Measurements from ENCODE around the gene SZT2. TPM values are rescaled to one million over a fixed set of nuclear protein-coding genes. Genes with fewer than 3 reads are reported as not detected.
"Not testable (repeated sequence)": the region's sequence is repeated elsewhere in the genome, so short reads cannot be mapped to it uniquely, and the experiment has no call there.

Gene SZT2
- total RNA-seq, 1 donor from 2014 or later = 13.8 TPM

DNA sequence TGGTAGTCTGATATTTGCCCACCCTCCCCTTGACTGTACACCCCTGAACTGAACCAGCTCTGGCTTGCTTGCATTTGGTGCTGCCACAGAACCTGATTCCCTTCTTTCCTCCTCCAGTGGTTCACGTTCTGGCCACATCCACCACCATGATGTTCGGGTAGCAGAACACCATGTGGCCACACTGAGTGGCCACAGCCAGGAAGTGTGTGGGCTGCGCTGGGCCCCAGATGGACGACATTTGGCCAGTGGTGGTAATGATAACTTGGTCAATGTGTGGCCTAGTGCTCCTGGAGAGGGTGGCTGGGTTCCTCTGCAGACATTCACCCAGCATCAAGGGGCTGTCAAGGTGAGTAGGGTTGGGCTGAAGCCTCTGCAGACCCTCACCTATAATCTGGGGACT lies 29.1 kb upstream of the SZT2 start:
- DNase-seq (ENCODE audit: low read depth) = no peak

GRCh38 chr1:43363283-43363934 lies 26.3 kb upstream of the SZT2 start:
- DNase-seq (ENCODE audit: low read depth) = no peak

DNA sequence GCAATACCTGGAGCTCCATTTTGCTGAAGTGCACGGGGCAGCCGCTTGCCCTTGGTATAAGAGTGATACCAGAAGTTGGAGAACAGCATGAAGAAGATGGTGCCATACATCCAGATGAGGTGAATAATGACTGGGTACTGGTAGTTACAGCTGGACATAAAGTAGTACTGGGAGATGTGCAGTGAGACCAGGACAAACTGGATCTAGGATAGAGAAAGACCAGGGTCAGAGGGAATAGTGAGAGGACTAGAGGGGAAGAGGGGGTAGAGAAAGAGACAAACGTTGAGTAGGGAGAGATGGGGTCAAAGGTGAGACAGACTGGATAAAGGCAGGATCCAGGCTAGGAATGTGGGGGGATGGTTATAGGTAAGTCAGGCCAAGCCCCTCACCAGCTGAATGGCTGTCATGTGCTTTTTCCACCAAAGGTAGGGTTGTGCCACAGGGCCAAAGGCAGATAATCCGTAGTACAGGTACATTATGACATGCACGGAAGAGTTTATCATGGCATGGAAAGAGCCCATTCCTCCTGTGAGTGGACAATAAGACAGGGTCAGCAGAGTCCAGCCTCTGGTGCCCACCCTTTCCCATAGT lies 25.7 kb upstream of the SZT2 start:
- no peak for DNase-seq (ENCODE audit: low read depth)

GRCh38 chr1:43365678-43366077 lies 24.0 kb upstream of the SZT2 start:
- no peak for DNase-seq (ENCODE audit: low read depth)

GRCh38 chr1:43366179-43366578 lies 23.5 kb upstream of the SZT2 start:
- no peak for DNase-seq (ENCODE audit: low read depth)

GRCh38 chr1:43366601-43367025 lies 23.1 kb upstream of the SZT2 start:
- no peak for DNase-seq (ENCODE audit: low read depth)

- no peak for DNase-seq (ENCODE audit: low read depth)
Observed at GRCh38 chr1:43367026-43367903, 22.4 kb upstream of the SZT2 start.

DNA sequence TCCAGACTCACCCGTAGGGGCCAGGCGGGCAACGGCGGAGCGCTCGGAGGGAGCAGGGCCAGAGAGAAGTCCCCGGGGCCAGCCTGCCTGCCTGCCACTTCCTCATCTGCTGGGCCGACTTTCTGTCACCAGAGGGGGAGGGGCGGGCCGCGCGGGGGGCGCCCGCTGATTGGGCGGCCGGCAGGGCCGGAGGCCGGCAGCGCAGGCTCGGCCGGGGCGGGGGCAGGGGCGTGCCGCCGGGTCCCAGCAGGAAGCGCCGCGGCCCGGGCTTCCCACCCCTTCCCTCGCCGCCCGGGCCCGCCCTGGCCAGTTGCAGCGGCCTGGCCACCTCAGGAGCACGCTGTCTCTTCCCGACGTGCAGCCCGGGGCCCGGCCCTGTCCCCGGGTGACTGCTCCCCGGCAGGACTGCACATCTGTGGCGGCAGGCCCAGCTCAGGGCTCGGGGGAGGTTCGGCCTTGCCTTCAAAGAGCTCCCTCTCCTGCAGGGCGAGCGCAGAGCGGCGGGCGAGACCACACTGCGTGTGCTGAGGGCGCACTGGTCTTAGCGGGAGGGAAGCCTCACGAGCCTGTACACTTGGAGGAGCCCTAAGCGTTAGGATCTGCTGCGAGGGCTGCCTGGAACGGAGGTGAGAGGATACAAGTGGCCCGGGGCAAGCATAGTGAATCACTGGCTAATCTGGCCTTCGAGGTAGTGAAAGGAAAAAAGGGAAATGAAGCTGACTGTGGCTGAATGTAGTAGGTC lies 21.6 kb upstream of the SZT2 start, which contains the start of gene ELOVL1:
Gene ELOVL1 (minus strand): TSS at position 108 of the 742 bp plus-strand sequence. CDS start 2,402 bp downstream, outside the sequence.
- DNase-seq (ENCODE audit: low read depth) = peak; percentile 87

- DNase-seq (ENCODE audit: low read depth) = peak; percentile 27
Observed at GRCh38 chr1:43368646-43369020, 21.1 kb upstream of the SZT2 start.

- not testable (repeated sequence) for DNase-seq (ENCODE audit: low read depth)
Observed at GRCh38 chr1:43369779-43370178, 19.9 kb upstream of the SZT2 start.

DNA sequence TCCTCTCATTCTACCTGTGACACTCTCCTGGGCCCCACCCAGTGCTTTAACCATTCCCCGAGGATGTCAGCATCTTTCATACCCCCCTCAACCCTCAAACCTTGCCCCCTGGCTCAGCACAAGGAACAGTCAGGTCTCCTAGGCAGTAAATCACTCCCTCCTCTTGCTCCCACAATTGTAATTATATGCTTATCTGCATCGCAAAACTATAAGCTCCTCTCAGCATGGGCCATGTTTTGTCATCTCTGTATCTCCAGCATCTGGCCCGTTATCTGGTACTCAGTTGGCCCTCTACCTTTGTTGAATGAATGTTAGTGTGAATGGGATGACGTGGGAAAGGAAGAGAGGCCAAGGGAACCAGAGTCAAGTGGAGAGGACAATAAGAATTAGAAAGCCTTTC lies 19.1 kb upstream of the SZT2 start:
- DNase-seq (ENCODE audit: low read depth) = no peak

GRCh38 chr1:43372172-43372571 lies 17.5 kb upstream of the SZT2 start:
- DNase-seq (ENCODE audit: low read depth) = no peak

GRCh38 chr1:43373066-43373940 lies 16.4 kb upstream of the SZT2 start:
- DNase-seq (ENCODE audit: low read depth) = no peak

DNA sequence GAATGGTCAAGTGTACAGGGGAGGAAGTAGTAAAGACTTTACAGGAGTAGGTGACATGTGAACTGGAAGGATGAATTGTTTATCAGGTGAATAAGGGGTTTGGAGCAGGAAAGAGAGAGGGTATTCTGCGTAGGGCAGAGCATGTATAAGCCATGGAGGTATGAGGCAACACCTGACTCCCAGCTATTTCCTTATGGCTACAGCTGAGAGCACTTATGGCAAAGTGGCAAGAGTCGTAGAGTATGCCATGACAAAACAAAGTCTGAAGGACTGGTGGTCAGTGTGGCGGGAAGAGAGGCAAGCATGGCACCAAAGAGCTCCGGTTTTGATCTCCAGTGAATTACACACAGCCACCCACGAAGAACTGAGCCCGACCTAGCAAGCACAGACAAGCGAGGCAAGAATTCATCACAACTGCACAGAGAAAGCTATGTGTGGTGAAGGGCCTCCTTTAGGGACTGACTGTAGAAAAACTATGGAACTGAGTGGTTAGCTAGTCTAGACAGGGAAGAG lies 12.9 kb upstream of the SZT2 start:
- DNase-seq (ENCODE audit: low read depth) = no peak

GRCh38 chr1:43377831-43378230 lies 11.9 kb upstream of the SZT2 start:
- DNase-seq (ENCODE audit: low read depth) = no peak

- DNase-seq (ENCODE audit: low read depth) = no peak
Observed at GRCh38 chr1:43379476-43379875, 10.2 kb upstream of the SZT2 start.

DNA sequence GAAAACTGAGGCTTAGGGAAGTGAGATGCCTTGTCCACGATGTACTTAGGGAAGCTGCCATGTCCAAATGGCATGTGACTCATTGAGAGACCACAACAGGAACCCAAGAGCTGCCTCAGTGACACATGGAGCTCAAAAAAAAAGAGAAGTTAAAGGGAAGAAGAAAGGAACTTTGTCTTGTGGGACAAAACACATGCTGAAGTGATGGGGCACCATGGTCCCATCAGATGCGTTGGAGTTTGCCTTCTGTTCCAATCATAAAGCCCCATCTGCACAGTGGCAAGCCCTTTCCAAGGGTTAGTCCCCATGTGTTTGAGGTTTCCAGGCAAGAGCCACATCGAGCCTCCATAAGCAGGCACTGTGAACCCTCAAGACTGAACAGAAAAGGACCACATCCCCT lies 8.1 kb upstream of the SZT2 start:
- peak; percentile 39 for DNase-seq (ENCODE audit: low read depth)

- DNase-seq (ENCODE audit: low read depth) = no peak
Observed at GRCh38 chr1:43382027-43382779, 7.5 kb upstream of the SZT2 start.

GRCh38 chr1:43383449-43383848 lies 6.2 kb upstream of the SZT2 start:
- DNase-seq (ENCODE audit: low read depth) = peak; percentile 72
